GM12874 (cell line): ENCODE data around the gene SGSM2.

Source experiments
- TF ChIP-seq, protein P1 (sequence below): IDR thresholded peaks from 2 replicates; pipeline ENCODE4 v1.5.1; 2011; ENCODE audit warnings: low read depth, mild to moderate bottlenecking, control low read depth, low read length, moderate library complexity; ENCODE audit not compliant: insufficient read depth

Gene SGSM2

DNA sequence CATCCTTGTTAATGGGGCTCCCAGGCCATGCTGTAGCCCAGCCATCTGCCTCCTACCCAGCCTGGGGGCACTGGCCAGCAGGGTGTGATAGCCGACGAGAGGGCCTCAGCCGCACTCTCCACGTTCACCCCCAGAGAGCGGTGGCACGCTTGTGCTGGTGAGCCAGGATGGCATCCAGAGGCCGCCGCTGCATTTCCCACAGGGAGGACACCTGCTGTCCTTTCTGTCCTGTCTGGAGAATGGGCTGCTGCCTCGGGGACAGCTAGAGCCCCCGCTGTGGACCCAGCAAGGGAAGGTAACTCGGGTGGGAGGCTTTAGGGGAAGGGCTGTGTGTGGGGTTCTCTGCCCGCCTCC is 27.4 kb downstream of the SGSM2 start:
- TF ChIP-seq, protein P1, sequence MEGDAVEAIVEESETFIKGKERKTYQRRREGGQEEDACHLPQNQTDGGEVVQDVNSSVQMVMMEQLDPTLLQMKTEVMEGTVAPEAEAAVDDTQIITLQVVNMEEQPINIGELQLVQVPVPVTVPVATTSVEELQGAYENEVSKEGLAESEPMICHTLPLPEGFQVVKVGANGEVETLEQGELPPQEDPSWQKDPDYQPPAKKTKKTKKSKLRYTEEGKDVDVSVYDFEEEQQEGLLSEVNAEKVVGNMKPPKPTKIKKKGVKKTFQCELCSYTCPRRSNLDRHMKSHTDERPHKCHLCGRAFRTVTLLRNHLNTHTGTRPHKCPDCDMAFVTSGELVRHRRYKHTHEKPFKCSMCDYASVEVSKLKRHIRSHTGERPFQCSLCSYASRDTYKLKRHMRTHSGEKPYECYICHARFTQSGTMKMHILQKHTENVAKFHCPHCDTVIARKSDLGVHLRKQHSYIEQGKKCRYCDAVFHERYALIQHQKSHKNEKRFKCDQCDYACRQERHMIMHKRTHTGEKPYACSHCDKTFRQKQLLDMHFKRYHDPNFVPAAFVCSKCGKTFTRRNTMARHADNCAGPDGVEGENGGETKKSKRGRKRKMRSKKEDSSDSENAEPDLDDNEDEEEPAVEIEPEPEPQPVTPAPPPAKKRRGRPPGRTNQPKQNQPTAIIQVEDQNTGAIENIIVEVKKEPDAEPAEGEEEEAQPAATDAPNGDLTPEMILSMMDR: no peak

DNA sequence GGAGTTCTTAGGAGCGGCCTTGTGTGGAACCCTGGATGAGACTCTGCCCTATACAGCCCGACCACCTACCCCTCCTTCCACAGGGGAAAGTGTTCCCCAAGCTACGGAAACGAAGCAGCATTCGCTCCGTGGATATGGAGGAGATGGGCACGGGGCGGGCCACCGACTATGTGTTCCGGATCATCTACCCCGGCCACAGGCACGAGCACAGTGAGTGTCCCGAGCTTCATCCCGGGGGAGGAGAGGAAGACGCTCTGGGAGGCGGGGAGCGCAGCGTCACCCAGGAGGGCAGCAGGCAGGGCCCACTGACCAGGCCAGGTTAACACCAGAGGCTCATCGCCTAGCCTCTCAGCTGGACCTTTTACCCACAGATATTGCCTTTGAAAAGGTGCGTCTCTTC is 27.8 kb downstream of the SGSM2 start:
- TF ChIP-seq, protein P1: no peak

DNA sequence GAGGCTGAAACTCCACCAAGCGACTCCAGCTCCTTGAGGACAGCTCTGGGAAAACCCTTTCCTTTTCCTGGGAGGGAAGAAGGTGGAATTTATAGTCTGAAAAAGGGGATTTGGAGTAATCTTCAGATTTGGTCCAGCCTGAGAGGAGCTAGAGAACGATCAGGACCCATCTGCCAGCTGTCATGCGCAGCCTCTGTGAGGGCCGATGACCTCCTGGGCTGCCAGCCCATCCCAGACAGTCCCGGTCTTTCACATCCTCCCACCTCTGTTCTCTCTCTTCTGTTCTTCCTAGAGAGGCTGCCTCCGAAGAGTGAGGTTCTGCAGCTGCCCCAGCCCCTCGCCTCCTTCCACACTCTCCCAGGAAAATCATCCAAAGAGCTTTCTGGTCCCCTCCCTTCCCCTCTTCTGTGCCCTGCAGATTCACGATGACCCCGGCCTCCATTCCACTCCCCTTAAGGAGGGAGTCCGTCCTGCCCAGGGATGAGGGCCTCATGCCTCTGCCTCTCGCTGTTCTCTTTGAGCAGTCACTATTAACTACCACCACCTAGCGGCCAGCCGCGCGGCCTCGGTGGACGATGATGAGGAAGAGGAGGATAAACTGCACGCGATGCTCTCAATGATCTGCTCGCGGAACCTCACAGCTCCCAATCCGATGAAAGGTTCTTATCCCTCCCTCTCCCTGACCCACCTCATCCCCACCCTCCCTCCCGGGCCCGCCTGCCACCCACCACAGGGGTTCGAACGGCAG is 29.6 kb downstream of the SGSM2 start:
- TF ChIP-seq, protein P1: no peak

DNA sequence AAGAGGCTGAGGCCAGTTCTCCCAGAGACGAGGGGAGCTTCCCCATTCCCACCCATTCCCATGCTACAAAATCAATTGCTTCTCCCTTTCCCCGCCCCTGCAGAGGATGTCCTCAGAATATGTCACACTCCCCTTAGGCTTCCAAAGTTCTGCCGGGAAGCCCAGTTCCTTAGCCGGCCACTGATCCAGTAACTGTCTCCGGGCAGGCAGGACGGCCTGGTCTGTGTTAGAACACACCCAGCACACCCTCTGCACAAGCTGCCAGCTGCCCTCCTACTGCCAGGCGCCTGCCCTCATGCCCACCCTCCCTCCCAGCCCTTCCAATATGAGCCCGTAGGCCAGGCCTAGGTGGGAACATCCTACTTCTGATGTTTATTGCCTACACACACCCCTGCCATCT is 31.1 kb downstream of the SGSM2 start:
- TF ChIP-seq, protein P1: no peak

GRCh38 chr17:2369039-2369438 is 31.7 kb downstream of the SGSM2 start:
- TF ChIP-seq, protein P1: no peak

- TF ChIP-seq, protein P1: no peak
Measured at GRCh38 chr17:2369551-2370210, 32.4 kb downstream of the SGSM2 start.

GRCh38 chr17:2370211-2370589 is 32.9 kb downstream of the SGSM2 start:
- TF ChIP-seq, protein P1: no peak
